Stimulated activated CD8-positive, alpha-beta memory T cell treated with anti-CD3 and anti-CD28 coated beads, Interleukin-2, amount 100 ng/mL, for 1 hour (primary cell): ENCODE data around the gene LACTBL1.
"Not testable (repeated sequence)": the region's sequence is repeated elsewhere in the genome, so short reads cannot be mapped to it uniquely, and the experiment has no call there.

Source experiments
- DNase-seq, 2 donors: peaks; one replicate each; pipeline ENCODE4 v3.0.0-alpha.2; 2020; ENCODE audit warnings: low read depth in 2 of 2

The LACTBL1 gene

GRCh38 chr1:22976461-22977243, 4.0 kb upstream of the LACTBL1 start:
- DNase-seq: peak in 1 of 2 donors; percentile 16

DNA sequence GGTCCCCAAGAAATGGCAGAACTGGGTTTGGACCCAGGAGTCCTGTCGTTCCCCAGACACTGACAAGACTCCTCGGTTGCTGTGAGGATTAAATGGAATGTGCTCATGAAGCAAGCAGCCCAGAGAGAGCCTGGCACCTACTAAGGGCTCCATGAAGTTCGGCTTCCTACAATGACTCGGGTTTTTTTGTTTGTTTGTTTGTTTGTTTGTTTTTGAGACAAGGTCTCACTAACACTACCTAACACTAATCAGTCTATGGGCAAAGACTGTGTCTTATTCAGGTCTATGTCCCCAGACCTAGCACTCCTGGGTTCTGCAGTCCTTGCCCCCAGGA, 3.4 kb upstream of the LACTBL1 start:
- no peak for DNase-seq

GRCh38 chr1:22975694-22976093, 3.0 kb upstream of the LACTBL1 start:
- no peak for DNase-seq

DNA sequence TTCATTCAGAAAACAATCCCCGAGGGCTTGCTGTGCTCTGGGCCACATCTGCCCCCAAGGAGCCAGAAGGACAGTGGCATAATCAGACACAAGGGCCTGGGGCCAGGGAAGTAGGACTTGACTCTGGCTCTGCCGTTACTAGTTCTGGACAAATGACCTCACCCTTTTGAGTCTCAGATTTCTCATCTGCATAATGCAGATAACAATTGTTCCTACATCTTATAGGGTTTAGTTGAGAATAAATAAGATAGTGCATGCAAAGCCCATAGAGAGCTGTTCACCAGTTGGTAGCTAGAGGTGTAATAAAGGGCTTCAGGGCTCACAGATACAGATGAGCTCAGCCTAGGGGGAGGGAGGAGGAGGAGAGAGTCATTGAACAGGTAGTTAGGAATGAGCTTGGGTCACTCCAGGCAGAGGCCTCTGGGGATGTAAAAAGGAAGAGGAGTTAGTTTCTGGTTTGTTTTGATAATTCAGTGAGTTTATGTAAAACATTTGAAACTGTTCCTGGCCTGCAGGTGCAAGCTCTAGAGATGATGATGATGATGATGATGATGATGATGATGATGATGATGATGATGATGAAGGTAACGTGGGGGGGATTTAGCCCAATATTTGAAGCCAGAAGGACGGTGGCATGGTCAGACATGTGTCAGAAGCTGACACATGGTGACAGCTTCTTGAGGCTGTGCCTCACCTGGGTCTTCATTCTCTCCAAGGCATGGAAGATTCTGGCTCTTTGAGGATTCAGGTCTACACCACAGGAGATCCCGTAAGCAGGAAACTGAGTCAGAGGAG, 858 bp downstream of the LACTBL1 start:
- DNase-seq: no peak

DNA sequence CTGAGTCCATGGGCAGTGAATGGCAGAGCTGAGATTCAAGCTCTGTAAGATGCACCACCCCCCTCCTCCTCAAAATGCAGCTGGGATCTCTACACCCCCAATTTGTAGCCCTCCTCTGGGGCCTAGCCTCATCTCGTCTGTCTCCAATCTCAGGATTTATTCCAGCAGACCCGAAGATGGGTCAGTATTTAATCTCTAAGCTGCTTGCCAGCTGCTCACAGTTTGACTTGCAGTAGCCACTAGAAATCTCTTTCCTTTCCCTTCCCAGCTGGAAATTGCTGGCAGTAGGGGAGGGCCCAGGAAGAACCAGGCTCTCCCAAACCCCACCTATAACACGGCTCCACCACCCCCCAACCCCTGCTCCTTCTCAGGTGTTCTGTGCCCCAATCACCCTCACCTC, 1.5 kb downstream of the LACTBL1 start:
- no peak for DNase-seq

DNA sequence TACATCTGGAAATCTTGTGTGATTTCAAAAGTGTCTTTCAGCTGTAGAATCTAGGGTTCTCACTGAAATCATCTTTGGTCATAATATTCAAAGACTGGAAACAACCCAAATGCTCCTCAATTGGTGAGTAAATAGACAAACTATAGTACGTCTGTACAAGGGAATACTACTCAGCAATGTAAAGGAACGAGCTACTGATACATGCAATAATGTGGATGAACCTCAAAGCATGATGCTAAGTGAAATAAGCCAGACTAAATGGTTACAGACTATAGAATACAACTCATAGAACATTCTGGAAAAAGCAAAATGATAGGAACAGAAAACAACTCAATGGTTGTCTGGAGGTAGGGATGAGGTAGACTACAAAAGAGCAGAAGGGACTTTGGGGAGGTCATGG, 2.6 kb downstream of the LACTBL1 start:
- DNase-seq: no peak

DNA sequence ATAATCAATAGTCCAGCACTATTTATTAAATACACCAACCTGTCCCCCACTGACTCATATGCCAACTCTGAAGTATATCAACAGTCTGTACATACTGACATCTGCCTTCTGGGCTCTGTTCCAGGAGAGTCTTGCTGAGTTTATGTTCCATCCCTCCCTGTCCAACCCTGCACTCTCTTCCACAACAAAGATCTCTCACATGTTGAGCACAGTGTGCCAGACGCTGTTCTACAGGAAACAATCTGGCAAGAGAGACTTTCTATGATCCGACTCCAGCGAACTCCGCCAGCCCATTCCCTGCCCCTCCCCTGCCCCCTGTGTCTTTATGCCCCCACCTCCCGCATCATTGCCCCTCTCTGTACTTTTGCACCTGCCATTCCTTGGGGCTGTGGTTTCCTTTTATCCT, 3.4 kb downstream of the LACTBL1 start:
- no peak for DNase-seq

DNA sequence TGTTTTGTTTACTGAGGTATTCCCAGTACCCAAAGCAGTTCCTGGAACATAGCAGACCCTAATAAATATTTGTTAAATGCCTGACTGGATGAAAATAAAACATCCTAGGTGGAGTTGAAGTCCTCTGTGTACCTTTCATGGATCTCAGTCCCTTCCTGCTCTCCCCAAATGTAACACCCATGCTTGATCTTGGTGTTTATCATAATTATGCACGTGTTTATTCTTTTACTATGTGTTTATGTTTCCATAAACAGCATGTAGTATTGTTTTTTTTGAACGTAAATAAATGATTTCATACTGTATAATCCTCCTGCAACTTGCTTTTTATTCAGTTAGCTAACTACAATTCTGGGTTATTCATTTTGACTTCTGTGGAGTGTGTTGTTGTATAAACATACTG, 4.8 kb downstream of the LACTBL1 start:
- no peak for DNase-seq

DNA sequence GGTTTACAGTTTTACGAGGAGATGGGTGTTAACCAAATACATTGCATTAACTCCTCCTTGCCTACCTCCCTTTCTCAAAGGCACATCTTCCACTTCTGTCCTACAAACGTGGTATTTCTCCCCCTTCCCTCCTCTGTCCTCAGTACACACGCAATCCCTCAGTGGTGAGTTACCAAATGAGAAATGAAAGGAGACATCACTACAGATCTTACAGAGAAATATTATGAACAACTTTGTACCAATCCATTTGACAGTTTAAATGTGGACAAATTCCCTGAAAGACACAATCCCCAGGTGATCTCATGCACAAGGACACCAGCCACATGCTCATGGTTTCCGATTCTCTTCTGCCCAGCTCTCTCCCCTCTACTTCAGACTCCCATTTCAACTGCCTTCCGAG, 6.4 kb downstream of the LACTBL1 start:
- DNase-seq: no peak

DNA sequence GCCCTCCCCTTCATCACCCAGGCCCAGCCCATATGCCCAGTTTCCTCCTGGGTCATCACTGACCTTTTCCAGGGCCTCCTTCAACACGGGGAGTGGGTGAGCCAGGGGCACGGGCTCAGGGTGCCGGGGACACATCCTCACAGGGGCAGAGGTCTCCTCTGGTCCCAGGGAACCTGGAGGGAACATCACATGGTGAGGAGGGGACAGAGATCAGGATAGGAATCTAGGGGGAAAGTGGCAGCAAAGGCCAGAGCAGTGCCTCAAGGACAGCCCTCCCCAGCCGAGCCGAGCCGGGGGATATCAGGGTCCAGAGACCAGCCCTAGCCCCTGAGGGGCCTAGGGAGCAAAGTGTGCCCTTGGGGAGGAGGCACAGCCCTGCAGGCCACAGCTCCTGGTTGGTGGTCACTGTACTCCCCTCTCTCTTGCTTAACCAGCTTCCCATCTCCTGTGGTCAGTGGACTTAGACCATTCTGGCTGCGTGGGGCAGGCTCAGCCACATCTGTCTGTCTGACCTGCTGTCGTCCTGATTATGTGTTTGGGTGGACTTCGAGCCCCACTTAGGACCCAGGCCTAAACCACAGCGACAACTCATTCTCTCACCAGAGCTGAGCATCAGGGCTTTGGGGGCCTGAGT, 9.5 kb downstream of the LACTBL1 start:
- DNase-seq: no peak

- no peak for DNase-seq
Measured at GRCh38 chr1:22962558-22962957, 10.1 kb downstream of the LACTBL1 start.

GRCh38 chr1:22959545-22960360, 12.9 kb downstream of the LACTBL1 start:
- no peak for DNase-seq

DNA sequence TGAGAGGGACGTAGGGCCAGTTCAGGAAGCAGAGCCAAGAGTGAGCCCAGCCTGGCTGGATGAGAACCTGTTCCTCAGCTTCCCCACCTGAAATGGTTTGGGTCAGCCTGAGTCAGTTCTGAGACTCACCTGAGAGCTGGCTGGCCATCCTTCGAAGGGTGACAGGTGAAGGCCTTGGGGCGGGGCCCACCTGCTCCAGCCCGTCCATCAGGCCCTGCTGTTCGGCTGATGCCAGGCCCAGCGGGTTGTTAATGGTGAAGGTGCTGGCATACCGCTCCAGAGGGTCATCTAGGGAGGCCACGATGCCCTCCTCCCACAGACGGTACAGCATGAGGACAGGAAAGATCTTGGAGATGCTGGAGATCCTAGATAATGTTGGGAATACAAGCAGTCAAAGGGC, 14.1 kb downstream of the LACTBL1 start:
- DNase-seq: no peak

DNA sequence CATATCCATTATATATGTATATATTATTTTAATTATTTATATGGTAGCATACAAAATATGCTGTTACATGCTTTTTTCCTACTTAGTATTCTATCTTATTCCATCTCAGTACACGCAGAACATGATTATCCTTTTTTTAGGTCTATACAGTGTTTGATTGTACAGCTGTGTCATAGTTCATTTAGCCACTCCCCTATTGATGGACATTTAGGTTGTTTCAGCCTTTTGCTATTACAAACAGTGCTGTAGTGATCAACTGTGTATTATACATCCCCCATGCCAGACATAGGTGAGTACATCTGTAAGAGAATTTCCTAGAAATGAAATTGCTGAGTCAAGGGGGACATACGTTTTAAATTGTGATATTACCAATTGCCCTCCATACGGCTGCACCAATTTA, 15.6 kb downstream of the LACTBL1 start:
- no peak for DNase-seq

GRCh38 chr1:22955146-22955545, 17.5 kb downstream of the LACTBL1 start:
- DNase-seq: no peak

DNA sequence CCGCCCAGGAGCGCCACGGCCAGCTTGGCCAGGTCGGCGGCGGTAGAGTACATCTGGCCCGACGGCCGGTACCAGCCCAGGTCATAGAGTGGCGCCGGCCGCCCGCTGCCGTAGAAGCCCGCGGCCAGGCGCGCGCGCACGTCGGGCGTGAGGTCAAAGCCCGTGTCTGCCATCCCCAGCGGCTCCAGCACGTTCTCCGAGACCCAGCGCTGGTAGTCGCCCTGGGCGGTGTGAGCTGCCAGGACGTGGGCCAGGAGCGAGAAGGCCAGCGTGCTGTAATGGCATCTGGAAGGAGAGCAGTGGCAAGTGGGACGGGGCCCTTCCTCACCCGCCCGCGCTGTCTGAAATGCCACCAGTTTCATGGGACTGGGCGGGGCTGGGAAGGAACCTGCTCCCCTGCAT, 18.9 kb downstream of the LACTBL1 start:
- DNase-seq: no peak

DNA sequence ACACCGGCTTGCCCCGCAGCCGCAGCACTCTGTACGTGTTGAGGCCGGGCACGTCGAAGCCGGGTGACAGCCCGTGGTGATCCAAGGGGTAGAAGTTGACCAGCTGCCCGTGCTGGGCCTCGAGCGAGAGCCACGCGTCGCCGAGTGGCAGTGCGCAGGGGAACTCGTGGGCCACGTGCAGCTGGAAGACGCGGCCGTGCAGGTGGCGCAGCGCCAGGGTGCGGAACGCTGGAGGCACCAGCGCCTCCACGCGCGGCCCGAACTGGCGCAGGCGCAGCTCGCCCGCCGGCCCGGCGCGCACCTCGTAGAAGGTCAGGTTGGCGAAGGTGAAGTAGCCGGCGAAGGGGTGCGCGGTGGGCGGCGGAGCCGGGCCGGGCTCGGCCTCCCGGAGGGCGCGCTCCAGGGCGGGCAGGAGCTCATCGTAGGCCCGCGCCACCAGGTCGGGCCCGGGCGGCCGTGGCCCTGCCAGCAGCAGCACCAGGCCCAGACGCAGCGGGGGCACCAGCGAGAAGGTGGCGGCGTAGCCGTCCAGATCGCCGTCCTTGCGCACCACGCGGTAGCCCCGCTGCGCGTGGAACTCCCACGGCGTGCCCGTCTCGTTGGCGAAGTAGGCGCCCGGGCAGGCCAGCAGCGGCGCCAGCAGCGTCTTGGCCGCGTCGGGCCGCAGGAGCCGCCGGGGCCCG, 19.5 kb downstream of the LACTBL1 start:
- DNase-seq: no peak

- DNase-seq: no peak
Measured at GRCh38 chr1:22952694-22953056, 20.0 kb downstream of the LACTBL1 start.

DNA sequence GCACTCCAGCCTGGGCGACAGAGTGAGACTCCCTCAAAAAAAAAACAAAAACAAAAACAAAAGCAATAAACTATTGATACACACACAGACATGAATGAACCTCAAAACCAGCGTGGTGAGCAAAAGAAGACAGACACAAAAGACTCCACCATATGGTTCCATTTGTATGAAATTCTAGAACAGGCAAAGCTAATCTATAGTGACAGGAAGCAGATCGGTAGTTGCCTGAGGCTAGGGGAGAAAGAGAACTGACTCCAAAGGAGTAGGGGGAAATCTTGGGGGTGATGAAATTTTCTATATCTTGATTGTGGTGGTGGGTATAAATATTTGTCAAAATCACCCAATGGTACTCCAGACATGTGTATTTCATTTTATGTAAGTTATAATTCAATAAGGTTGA, 20.9 kb downstream of the LACTBL1 start:
- no peak for DNase-seq

- no peak for DNase-seq
Measured at GRCh38 chr1:22949822-22950331, 22.8 kb downstream of the LACTBL1 start.

- not testable (repeated sequence) for DNase-seq
Measured at GRCh38 chr1:22945171-22945570, 27.5 kb downstream of the LACTBL1 start.
